NCI-H187 (cell line): ENCODE results near the gene ARHGAP42.

Experiments
- DNase-seq, 2 experiments: peaks; one replicate each; lab custom pipeline; 2025; lab: John Stamatoyannopoulos, UW

ARHGAP42 gene

DNA sequence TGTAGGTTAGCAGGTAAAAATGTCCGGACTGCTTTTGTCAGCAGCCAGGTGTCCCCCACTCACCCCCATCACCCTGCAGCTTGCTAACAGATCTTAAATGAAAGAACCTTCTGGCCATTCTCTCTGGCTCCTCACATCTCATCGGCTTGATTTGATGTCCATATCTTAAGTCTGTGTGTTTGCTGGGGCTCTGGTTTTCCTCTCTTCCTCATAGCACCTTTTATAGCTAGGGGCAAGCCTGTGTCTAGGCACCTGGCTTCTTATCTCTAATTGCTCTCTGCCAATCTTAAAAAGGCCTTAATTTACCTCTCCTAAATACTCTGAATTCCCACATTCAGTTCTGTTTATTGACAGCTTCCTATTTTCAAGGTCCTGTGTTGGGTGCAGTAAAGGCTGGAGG lies 72.0 kb downstream of the ARHGAP42 start:
- DNase-seq: no peak

DNA sequence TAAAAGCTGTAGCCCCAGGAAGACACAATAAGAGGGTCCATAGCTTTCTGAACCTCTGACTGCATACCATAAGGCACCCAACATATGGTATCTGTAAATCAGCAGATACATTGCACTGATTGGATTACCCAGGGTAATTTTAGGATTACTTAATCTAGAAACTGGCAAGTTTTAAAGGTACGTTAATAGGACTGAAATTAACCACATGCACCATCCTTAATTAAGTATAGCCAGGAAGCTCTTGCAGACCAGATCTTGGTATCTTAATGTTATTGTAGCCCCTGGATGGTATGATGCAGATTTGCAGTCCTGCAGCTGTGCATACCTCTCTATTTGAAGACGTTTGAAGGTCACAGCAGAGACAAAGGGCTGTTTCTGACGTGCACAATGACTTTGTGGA lies 72.8 kb downstream of the ARHGAP42 start:
- no peak for DNase-seq

DNA sequence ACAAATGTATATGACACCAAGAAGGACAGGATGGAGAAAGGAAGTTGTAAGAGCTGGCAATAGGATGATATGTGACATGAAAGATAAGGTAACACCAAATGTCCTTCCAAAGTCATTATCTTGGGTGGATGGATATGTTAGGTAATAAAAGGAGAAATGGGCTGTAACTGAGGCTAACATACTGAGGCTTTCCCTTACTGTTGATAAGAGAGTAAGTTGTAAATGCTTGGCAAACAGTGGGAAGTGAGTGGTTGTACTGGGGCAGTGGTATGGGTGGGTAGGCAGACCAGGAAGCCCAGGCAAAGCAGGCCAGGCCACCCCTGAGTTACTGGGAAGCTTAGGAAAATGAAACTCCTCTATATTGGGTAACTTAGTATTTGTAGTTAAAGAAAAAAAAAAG lies 73.7 kb downstream of the ARHGAP42 start:
- DNase-seq: no peak

DNA sequence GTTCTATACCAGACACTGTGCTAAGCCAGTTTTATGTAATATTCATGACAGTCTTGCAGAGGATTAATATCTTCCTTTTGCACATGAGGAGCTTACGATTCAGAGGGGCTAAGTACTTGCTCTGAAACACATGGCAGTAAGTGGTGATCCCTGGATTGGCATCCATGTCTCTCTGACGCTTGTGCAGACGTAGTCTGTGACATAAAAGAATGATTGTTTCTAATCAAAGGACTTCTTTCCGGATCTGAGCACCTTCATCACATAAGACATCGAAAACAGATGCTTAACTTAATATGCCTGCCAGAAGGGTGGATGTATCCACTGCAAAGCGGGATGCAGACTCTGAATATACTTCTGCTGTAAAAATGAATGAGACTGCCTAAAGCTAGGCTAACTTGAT lies 74.8 kb downstream of the ARHGAP42 start:
- no peak for DNase-seq

DNA sequence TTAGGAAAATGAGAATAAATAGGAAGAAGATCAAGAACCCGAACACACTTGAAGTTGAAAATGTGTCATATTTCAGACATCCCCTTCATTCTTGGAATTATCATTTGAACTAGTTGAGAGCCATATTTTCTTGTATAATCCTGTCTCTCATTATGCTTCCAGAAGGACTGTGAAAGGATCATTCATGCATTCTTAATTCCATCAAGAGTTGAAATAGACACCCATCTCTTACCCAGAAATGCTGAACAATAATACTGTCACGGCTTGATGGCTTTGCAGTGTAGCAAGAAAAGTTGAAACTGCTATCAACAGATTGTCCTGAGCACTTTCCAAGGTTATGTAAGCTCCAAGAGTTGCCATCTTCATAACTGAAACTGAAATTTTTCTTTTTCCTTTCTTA lies 79.7 kb downstream of the ARHGAP42 start:
- no peak for DNase-seq

DNA sequence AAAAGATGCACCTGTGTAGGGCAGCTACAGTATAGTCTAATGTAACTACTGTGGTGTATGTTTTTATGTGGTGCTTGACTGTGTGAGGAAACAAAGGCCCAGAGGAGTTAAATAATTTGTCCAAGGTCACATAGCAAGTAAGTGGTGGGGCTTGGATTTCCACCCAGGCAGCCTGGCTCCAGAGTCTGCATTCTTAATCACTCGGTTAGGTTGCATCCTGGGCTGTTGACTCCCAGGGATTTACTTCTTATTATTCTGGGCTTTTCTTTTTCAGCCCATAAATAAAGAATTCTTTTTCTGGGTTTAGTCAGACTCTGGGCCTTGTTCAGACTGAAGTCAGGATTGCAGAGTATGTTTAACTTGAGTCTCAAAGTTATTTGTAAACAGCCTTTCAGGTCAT lies 82.1 kb downstream of the ARHGAP42 start:
- no peak for DNase-seq

DNA sequence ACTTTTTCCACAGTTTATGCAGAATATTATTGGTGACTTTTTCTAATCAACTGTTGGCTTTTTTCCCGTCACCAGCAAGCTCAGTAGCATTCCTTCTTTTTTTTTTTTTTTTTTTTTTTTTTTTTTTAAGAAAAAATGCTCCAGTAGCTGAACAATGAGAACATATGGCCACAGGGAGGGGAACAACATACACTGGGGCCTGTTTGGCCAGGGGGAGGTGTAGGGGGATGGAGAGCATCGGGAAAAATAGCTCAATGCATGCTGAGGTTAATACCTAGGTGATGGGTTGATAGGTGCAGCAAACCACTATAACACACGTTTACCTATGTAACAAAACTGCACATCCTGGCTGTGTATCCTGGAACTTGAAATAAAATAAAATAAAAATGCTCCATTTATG lies 82.5 kb downstream of the ARHGAP42 start:
- DNase-seq: no peak

DNA sequence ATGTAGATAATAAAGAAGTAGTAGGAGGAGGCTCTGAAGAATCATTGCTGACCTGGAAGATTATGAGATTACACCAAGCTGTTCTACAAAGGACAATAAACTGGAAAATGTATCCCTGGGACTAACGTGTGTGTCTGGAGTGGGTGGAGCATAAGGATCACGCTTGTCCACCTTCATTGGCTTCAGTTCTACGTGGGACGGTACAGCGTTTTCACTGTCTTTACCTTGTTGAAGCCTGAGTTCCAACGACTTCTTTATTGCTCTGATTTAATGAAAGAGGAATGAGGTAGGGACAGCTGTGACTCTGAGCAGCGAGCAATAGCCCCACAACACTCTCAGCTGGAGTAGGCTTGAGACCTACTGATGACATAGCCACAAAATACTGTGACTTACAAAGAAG lies 87.0 kb downstream of the ARHGAP42 start:
- no peak for DNase-seq

DNA sequence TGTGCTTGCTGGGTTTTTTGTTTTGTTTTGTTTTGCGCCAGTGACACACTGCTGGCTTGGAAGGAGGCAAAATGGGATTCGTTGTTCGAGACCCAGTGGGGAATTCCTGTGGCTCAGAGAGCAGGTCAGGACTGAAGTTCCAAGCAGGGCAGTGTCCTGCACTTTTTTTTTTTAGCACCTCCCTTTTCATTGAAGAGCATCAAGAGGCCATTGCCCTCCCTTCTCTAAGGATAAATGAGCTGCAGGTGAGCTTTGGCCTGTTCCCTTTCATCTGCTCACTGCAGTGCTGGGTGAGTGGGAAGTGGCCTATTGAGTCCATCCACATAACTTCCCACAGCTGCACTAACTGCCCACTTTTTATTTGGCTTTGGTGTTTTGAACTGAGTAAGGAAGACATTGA lies 87.8 kb downstream of the ARHGAP42 start:
- DNase-seq: no peak

DNA sequence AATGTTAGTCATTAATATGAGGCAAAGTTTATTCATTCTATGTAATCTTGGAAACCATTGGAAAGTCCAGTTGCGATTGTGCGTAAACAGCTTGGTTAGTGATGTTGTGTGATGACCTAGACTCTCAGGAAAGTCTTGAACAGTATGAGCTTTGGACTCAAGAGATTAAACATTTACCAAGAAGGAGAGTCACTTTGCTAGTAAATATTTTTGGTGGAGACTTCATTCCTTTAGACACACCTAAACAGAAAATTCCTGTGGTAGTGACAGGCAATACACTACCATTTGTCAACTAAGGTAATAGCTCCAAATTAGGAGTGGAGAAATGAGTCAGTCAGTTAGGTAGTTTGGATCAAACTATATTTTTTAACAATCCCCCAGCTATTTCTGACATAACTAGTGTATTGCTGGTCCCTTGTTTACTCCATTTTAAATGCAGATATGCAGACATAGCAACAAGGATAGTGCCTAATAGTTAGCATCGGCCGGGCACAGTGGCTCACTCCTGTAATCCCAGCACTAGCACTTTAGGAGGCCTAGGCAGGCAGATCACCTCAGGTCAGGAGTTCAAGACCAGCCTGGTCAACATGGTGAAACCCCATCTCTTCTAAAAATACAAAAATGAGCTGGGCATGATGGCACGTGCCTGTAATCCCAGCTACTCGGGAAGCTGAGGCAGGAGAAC lies 89.3 kb downstream of the ARHGAP42 start:
- DNase-seq: no peak

DNA sequence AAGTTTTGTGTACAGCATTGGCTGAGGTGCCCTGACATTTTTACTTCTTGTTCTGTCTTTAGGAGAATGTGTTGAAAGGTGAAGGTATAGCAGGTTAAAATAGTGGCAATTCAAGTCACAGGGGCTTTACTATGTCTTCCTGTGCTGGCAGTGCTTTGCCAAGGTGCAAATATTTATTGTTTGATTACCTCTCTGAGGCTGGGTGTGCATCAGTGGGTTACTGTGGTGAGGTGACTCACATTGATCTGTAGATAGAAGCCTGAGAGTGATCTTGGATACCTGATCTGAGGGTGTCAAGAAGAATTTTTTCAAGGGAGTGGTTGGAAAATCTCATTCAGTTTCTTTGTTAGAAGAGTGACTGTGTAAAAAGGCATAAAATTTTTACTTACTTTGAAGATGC lies 90.0 kb downstream of the ARHGAP42 start:
- no peak for DNase-seq

DNA sequence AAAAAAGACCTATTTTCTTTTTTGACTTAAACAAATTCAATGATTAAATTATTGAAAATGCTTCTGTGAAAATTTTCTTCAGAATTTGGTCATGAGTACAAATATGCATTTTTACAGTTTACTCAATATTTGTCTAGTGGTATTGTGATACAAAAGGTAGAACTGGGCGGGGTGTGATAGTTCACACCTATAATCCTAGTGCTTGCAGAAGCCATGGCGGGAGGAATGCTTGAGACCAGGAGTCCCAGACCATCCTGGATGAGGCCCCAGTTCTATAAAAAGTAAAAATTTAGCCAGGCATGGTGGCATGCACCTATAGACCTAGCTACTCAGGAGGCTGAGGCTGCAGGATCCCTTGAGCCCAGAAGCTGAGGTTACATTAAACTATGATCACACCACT lies 90.6 kb downstream of the ARHGAP42 start:
- no peak for DNase-seq

DNA sequence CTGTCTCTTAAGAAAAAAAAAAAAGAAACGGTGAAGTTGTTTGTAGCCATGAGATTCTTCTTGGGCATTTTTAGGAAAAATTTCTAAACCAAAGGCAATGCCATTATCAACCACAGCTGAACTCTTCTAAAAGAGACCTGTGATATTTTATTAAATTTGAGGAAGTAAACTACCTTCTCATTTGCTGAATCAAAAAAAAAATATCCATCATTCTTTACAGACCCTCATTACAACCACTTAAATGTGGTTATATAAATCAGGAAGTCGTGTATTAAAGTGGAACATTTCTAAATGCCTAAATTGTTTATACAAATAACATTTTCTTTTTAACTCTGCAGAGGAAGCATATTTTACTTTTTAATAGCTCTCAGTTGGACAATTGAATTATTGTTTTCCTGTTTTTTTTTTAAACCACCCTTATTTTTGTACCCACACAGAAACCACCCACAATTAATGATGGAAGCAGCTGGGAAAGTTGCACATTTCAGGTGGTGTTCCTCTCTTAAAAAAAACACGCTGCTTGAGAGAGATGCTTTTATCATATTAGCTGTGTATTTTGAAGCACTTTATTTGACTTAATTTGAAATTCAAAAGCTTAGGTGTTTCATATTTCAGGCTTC lies 91.2 kb downstream of the ARHGAP42 start:
- no peak for DNase-seq

DNA sequence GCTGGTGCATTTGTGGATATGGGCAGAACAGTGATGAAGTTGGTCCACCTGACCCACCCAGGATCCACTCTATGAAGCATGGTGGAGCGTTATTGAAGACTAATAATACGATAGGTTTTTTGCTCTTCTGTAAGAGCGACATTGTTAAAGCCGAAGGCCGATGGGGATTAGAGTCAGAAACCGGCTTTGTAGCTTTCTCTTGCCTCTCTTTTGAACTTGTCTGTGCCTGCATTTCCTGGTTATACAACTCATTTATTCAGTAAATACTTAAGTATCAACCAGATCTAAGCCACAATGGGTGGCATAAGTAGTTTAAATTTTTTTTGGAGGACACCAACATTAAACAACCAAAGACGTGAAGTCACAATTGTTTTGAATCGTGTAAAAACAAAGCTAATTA lies 93.4 kb downstream of the ARHGAP42 start:
- no peak for DNase-seq

DNA sequence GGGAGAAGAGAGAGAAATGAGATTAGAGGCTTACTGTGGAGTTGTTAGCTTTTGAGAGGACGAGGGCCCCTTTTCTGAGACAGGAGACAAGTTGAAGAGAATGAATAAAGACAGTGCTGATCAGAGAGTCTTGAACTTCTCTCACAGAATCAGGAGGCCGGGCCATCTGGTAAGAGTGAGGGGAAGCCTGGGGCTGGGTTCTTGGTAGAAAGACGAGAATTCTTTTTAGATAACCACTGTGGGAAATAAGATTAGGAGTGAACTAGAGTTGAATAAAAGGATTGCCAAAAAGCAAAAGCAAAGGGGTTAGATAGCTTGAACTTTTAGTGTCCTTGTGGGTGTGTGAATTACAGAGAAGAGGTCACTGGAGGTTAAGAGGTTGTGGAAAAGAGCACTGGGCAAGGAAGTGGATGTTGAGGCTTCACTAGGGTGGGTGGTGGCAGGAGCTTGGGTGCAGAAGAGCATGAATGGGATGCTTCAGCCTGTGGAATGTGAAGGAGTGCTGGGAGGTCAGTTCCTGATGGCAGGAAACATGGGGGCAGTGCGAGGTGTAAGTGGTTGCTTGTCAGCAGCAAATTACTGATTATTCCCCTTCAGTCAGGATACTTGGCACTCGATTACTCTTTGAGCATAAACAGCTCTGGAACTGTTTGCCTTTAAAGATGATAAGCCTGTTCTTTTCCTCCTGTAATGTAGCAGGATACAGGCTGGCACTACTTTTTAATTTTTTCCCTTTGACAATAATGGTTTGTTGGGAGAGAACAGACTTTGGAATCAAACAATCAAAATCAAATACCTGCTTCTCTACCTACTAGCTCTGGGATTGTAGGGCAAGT lies 98.3 kb downstream of the ARHGAP42 start:
- DNase-seq: no peak

DNA sequence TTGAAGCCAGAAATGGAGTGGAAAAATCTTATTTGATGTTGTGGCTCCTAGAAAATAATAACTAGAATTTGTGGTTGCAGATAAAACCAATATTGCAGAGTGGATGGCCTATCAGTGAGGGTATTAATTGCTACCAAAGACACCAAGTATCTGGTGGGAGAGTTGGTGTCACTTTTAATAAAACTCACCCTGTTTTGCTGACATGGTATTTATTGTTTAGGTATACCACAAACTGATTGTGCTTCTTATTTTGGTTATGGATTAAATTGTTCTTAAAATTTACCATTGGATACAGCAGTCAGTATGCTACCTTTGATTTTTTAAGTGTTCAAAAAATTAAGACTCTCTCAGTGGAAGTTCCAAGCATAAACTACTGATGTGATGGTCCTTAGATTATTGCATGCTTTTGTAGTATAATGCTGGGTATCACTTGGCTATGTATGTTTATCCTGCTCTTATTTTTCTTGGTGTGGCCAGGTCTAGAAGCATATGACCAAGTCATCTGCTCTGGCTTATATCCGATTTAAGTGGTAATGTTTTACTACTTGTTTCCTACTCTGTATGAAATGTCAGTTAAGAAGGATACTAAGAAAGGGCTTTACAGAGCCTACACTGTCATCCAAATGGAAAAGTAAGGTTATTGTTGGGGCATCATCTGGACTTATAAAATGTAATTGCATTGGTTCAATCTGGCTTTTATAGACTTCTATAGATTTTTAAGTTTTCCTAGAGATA lies 101.6 kb downstream of the ARHGAP42 start:
- DNase-seq: no peak

DNA sequence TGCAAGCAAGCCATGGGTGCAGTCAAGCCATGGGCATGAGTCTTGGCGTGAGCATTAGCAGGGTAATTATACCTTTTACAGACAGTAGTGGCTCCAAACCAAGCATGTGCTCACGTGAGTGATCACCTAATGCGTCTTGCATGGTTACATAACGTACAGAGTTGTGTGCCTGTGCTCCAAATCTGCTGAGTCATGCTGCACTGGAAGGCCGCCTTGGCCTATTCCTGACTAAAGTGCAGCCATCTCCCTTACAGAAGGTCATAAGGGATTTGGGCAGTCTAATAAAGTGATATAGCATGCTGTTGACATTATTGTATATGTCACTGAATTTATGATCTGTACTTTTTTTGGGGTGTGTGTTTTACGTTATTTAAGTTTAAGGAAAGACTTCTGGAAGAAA lies 102.4 kb downstream of the ARHGAP42 start:
- DNase-seq: no peak

DNA sequence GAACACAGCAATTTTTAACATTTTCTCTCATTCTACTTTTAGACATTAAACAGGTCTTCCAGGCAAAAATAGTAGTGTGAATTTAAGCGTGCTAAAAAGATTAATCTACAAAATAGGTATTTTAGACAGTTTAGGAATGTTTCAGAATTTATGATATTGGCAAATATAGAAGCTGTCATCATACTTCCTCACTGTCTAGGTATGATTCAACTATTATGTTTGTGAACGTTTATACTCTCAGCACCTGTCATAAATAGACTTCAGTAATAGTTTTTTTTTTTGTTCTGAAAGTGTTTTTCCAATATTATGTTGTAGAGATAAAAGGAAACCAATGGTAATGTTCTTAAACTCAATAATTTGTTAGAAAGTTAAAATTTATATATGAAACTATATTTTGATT lies 103.0 kb downstream of the ARHGAP42 start:
- DNase-seq: no peak

DNA sequence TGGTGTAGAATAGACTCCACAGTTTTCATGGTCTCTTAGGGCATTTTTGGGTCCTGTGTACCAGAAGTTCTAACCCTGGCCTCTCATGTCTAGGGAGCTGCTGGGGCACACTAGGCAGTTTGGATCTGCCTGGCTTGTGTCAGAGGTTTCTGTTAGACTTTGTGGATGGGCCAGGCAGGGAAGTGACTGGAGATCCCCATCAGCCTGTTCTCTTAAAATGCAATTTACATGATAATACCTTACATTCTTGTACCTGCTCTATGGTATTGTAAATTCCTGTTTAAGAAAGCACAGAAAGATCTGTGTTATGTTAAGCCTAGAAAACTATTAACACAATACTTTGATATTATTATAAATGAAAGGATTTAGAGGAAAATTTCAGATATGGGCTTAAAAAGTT lies 104.0 kb downstream of the ARHGAP42 start:
- DNase-seq: no peak

DNA sequence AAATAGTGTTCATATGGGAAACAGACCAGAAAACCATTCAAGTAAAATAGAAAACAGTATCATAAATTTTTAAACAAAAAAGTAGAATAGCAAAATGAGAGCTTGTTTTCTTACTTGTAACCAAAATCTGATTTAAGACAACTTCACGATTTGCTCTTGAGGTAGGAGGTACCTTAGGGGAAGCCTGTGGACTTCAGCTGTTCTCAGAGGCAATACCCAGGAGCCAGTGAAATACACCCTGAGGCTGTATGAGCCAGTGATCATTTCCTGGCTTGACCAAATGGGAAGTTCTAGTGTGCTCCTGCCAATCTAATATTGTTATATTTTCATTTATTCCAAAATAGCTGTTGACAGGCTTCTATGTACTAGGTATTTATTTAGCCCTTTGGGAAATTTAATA lies 104.8 kb downstream of the ARHGAP42 start:
- DNase-seq: no peak

DNA sequence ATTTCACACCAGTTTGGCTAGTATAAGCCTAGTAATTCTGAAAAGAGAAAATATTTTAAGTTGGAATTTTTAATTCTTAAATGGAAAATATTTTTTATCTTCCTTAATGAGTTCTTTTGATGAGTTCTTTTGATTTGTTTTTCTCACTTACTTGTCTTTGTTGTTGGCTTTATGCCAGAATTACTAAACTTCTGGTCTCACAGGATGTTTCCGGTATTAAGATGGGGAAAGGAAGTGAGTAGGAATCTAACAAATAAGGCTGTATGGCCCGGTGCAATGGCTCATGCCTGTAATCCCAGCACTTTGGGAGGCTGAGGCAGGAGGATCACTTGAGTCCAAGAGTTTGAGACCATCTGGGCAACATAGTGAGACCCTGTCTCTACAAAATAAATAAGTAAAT lies 106.4 kb downstream of the ARHGAP42 start:
- DNase-seq: no peak

DNA sequence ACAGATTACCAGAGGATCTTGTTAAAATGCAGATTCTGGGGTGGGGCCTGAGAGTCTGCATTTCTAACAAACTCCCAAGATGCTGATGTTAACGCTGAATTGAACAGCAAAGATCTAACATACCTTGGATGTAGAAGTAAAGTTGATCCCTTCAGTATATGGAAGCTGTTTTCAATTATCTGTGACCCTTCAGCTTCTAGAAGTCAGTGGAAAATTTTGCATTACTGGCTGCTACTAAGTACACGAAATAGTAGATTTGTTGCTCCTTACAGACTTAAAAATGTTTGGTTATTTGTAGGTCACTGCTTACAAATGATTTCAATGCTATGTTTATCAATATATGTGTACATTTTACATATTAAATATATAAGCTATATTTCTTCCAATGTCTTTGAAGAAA lies 107.4 kb downstream of the ARHGAP42 start:
- DNase-seq: no peak

DNA sequence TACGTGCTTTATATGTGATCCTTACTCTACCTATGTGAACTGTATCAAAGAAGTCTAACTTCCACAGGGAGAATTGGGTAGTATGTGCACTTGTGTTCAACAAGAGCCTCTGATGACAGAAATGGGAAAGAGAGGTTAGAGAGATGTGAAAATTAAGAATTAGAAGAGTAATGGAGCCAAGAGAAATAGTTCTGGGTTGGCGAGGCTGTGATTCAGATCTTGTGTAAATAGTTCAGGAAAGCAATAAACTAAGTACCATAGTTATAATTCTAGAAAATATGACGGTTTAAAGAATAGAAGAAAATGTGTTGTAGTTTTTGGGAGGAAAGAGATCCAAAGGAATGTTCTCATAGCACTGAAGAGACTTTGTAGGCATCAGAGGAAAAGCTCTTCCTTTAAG lies 112.4 kb downstream of the ARHGAP42 start:
- no peak for DNase-seq
